Measurements from ENCODE around the gene MLLT10. TPM values are rescaled to one million over a fixed set of nuclear protein-coding genes. Genes with fewer than 3 reads are reported as not detected.

The MLLT10 gene
- total and polyA plus RNA-seq, 2 of the 8 experiments (the other 6 are each of a cell fraction or from before 2014, with no cell fraction given), result 53.1 to 62.1 TPM

- TF ChIP-seq SP1 (IDR thresholded peaks at IDR 0.05; ENCODE audit: low read depth, low read length) (no peak), TAF1 (IDR thresholded peaks at IDR 0.05; ENCODE audit: low read depth, low read length) (no peak; the same call in 1 of the 2 replicates), CEBPB (IDR thresholded peaks at IDR 0.05; ENCODE audit: low read depth, low read length) (no peak), BCL11A (IDR thresholded peaks at IDR 0.05; ENCODE audit: low read depth in 2 of 2, low read length in 2 of 2) (no peak), SIN3A (conservative IDR thresholded peaks at IDR 0.05 in 1 of 2, IDR thresholded peaks at IDR 0.05 in 1 of 2; ENCODE audit: low read depth in 1 of 2, low read length in 2 of 2) (peak in 1 of 2 experiments; percentile 57; a peak in 1 of 4 replicates), NANOG (IDR thresholded peaks at IDR 0.05; ENCODE audit: insufficient read depth, low read depth, low read length, poor library complexity, severe bottlenecking) (no peak), CREB1 (IDR thresholded peaks at IDR 0.05) (no peak), TEAD4 (IDR thresholded peaks at IDR 0.05; ENCODE audit: low read depth, low read length) (no peak), POLR2A (IDR thresholded peaks at IDR 0.05; ENCODE audit: control extremely low read depth in 1 of 2, low read depth in 2 of 2, low read length in 2 of 2) (no peak; a peak in 1 of 3 replicates)
These were observed 817 bp downstream of the MLLT10 start (continued) for GRCh38 chr10:21534604-21535493.
